PC-3 (cell line): ENCODE results near the gene AFF2.

Experiments used
- EZH2phosphoT487 ChIP-seq: fragments of 300-600 bp; sonication (generic); IDR thresholded peaks from 2 replicates; pipeline ENCODE4 v1.6.1; 2018; ENCODE audit warnings: mild to moderate bottlenecking, antibody characterized with exemption, low read length, borderline replicate concordance
- TF ChIP-seq, protein P1 (sequence below): fragments of 300-600 bp; sonication (generic); conservative IDR thresholded peaks from 2 replicates; pipeline ENCODE4 v1.5.1; 2017; ENCODE audit warnings: antibody characterized with exemption, low read depth, mild to moderate bottlenecking, low read length

GRCh38 chrX:148600131-148600530 is 99.7 kb downstream of the AFF2 start:
- TF ChIP-seq, protein P1, sequence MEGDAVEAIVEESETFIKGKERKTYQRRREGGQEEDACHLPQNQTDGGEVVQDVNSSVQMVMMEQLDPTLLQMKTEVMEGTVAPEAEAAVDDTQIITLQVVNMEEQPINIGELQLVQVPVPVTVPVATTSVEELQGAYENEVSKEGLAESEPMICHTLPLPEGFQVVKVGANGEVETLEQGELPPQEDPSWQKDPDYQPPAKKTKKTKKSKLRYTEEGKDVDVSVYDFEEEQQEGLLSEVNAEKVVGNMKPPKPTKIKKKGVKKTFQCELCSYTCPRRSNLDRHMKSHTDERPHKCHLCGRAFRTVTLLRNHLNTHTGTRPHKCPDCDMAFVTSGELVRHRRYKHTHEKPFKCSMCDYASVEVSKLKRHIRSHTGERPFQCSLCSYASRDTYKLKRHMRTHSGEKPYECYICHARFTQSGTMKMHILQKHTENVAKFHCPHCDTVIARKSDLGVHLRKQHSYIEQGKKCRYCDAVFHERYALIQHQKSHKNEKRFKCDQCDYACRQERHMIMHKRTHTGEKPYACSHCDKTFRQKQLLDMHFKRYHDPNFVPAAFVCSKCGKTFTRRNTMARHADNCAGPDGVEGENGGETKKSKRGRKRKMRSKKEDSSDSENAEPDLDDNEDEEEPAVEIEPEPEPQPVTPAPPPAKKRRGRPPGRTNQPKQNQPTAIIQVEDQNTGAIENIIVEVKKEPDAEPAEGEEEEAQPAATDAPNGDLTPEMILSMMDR: no peak
- no peak for TF ChIP-seq EZH2phosphoT487
